Smooth muscle cell (in vitro differentiated cells): ENCODE results near the gene PPP1R12B. TPM values are rescaled to one million over a fixed set of nuclear protein-coding genes. Genes with fewer than 3 reads are reported as not detected.
"Not testable (repeated sequence)": the region's sequence is repeated elsewhere in the genome, so short reads cannot be mapped to it uniquely, and the experiment has no call there.

Source experiments
- DNase-seq: peaks from one replicate; lab custom pipeline; 2025; ENCODE audit not compliant: unreplicated experiment; lab: John Stamatoyannopoulos, UW
- H2AFZ ChIP-seq: fragments of 200-600 bp; sonication (generic); 2 replicates; pipeline ENCODE4 v1.6.0; 2016; ENCODE audit warnings: antibody characterized with exemption, low read depth, mild to moderate bottlenecking
- H3F3A ChIP-seq: fragments of 200-600 bp; sonication (generic); 2 replicates; pipeline ENCODE4 v1.6.0; 2017; ENCODE audit warnings: antibody characterized with exemption, low read depth
- H3K27ac ChIP-seq: fragments of 200-600 bp; sonication (generic); 2 replicates; pipeline ENCODE4 v1.5.1; 2016; ENCODE audit warnings: low read depth, mild to moderate bottlenecking
- H3K27me3 ChIP-seq: fragments of 200-600 bp; sonication (generic); 2 replicates; pipeline ENCODE4 v1.6.1; 2016; ENCODE audit warnings: low read depth, mild to moderate bottlenecking
- H3K36me3 ChIP-seq: fragments of 200-600 bp; sonication (generic); 2 replicates; pipeline ENCODE4 v1.5.1; 2016; ENCODE audit warnings: low read depth
- H3K4me1 ChIP-seq: fragments of 200-600 bp; sonication (generic); 2 replicates; pipeline ENCODE4 v1.5.1; 2016; ENCODE audit warnings: low read depth
- H3K4me2 ChIP-seq: fragments of 200-600 bp; sonication (generic); 2 replicates; pipeline ENCODE4 v1.6.0; 2016; ENCODE audit warnings: mild to moderate bottlenecking
- H3K4me3 ChIP-seq: fragments of 200-600 bp; sonication (generic); 2 replicates; pipeline ENCODE4 v1.5.1; 2016; ENCODE audit warnings: mild to moderate bottlenecking
- H3K79me2 ChIP-seq: fragments of 200-600 bp; sonication (generic); 2 replicates; pipeline ENCODE4 v1.6.0; 2016; ENCODE audit warnings: low read depth, mild to moderate bottlenecking
- H3K9ac ChIP-seq: fragments of 200-600 bp; sonication (generic); 2 replicates; pipeline ENCODE4 v1.6.0; 2016; ENCODE audit warnings: low read depth
- H3K9me3 ChIP-seq: fragments of 200-600 bp; sonication (generic); replicated peaks from 2 replicates; pipeline ENCODE4 v1.5.1; 2016; ENCODE audit warnings: low read depth
- H4K20me1 ChIP-seq: fragments of 200-600 bp; sonication (generic); 2 replicates; pipeline ENCODE4 v1.6.0; 2016; ENCODE audit warnings: low read depth
- CTCF ChIP-seq: fragments of 200-600 bp; sonication (generic); IDR thresholded peaks from 2 replicates; pipeline ENCODE4 v1.5.1; 2017; ENCODE audit warnings: borderline replicate concordance, mild to moderate bottlenecking, antibody characterized with exemption; ENCODE audit not compliant: insufficient read depth, poor library complexity, severe bottlenecking
- WGBS: methylation state at CpG from one replicate; pipeline ENCODE4 v1.1.7; 2016; ENCODE audit warnings: low lambda C conversion rate; 5-methylcytosine and 5-hydroxymethylcytosine counted together
- polyA plus RNA-seq: library from polyadenylated mRNA; unstranded; fragments of >200 nt; fragmentation: Nextera tagmentation; extraction: Ambion mirVana; gene quantifications from 2 replicates; pipeline ENCODE4 v1.2.1, GENCODE V29; 2016
- total RNA-seq: library from RNA; depleted of rRNA; stranded (reverse); fragments of >200 nt; gene quantifications from 2 replicates; pipeline ENCODE4 v1.2.3, GENCODE V29; 2014

Gene PPP1R12B
- total and polyA plus RNA-seq, 2 experiments from 2014 or later, result 2.8 to 6.7 TPM

- not testable (repeated sequence) for H3K79me2 ChIP-seq, H2AFZ ChIP-seq, H3F3A ChIP-seq, H3K36me3 ChIP-seq, H3K9ac ChIP-seq, H3K4me1 ChIP-seq, H3K27me3 ChIP-seq, H3K4me3 ChIP-seq, H3K9me3 ChIP-seq, DNase-seq
- 71% methylated on average over 2 of the region's 2 CpGs for WGBS
- peaks cover 52% of the 10 kb centered on the region for H4K20me1 ChIP-seq
- H3K4me2 ChIP-seq, result peak overlapping the region; percentile 39
- peak overlapping the region; percentile 56 for H3K27ac ChIP-seq
These were observed 32.0 kb downstream of the PPP1R12B start for GRCh38 chr1:202380535-202380934.

GRCh38 chr1:202381867-202382266, 33.4 kb downstream of the PPP1R12B start:
- H3F3A ChIP-seq, H3K4me1 ChIP-seq, H3K36me3 ChIP-seq, H3K4me2 ChIP-seq, H2AFZ ChIP-seq, H3K27ac ChIP-seq, H3K9me3 ChIP-seq, H3K9ac ChIP-seq, H3K79me2 ChIP-seq, H3K27me3 ChIP-seq, H3K4me3 ChIP-seq, DNase-seq: not testable (repeated sequence)
- 95% methylated on average over 4 of the region's 4 CpGs for WGBS
- peaks cover 48% of the 10 kb centered on the region for H4K20me1 ChIP-seq

- DNase-seq, H3K36me3 ChIP-seq, H2AFZ ChIP-seq, H3K27ac ChIP-seq, H3K4me1 ChIP-seq, H3K4me2 ChIP-seq, H3F3A ChIP-seq, H3K27me3 ChIP-seq, H3K79me2 ChIP-seq, H3K9ac ChIP-seq, H3K4me3 ChIP-seq, H3K9me3 ChIP-seq: not testable (repeated sequence)
- 54% methylated on average over 3 of the region's 3 CpGs for WGBS
- H4K20me1 ChIP-seq, result peaks cover 16% of the 10 kb centered on the region
These were observed 47.3 kb downstream of the PPP1R12B start for GRCh38 chr1:202395831-202396230.

GRCh38 chr1:202397256-202397655, 48.8 kb downstream of the PPP1R12B start:
- TF ChIP-seq CTCF, result no peak
- Histone ChIP-seq H3K9me3 (no peaks in the 10 kb centered on the region), H3K4me1 (no peaks in the 10 kb centered on the region), H3F3A (no peaks in the 10 kb centered on the region), H4K20me1 (peaks cover 16% of the 10 kb centered on the region), H2AFZ (no peak overlapping the region), H3K36me3 (no peaks in the 10 kb centered on the region), H3K4me3 (no peak overlapping the region), H3K9ac (no peak overlapping the region), H3K79me2 (no peaks in the 10 kb centered on the region), H3K27me3 (no peaks in the 10 kb centered on the region), H3K27ac (no peak overlapping the region), H3K4me2 (no peak overlapping the region)
- no peak for DNase-seq

- not testable (repeated sequence) for H3F3A ChIP-seq, DNase-seq, H2AFZ ChIP-seq, H3K4me3 ChIP-seq, H3K27me3 ChIP-seq, H3K27ac ChIP-seq, H3K4me2 ChIP-seq, H3K9ac ChIP-seq, H3K79me2 ChIP-seq, H3K9me3 ChIP-seq, H3K4me1 ChIP-seq, H3K36me3 ChIP-seq
- peaks cover 16% of the 10 kb centered on the region for H4K20me1 ChIP-seq
- whole genome bisulfite sequencing, result 94% methylated on average over 1 of the region's 1 CpG
These were observed 49.9 kb downstream of the PPP1R12B start for GRCh38 chr1:202398439-202398838.

GRCh38 chr1:202401771-202402170, 53.3 kb downstream of the PPP1R12B start:
- H4K20me1 ChIP-seq, result peaks cover 36% of the 10 kb centered on the region
- not testable (repeated sequence) for H3K27ac ChIP-seq, H3F3A ChIP-seq, H3K79me2 ChIP-seq, H3K4me2 ChIP-seq, DNase-seq, H3K9me3 ChIP-seq, H3K9ac ChIP-seq, H3K4me3 ChIP-seq, H2AFZ ChIP-seq, H3K27me3 ChIP-seq, H3K36me3 ChIP-seq, H3K4me1 ChIP-seq
- 75% methylated on average over 1 of the region's 1 CpG for WGBS

GRCh38 chr1:202403381-202403780, 54.9 kb downstream of the PPP1R12B start:
- not testable (repeated sequence) for DNase-seq, H3K4me2 ChIP-seq
- whole genome bisulfite sequencing, result 92% methylated on average over 2 of the region's 2 CpGs

More at GRCh38 chr1:202403381-202403780, 54.9 kb downstream of the PPP1R12B start:
- not testable (repeated sequence) for H3K36me3 ChIP-seq, H3K27me3 ChIP-seq, H3F3A ChIP-seq, H2AFZ ChIP-seq, H3K79me2 ChIP-seq, H3K4me1 ChIP-seq, H3K27ac ChIP-seq, H3K9me3 ChIP-seq, H3K9ac ChIP-seq, H3K4me3 ChIP-seq
- peaks cover 38% of the 10 kb centered on the region for H4K20me1 ChIP-seq
